Subcutaneous adipose tissue (tissue), 4 donors: ENCODE measurements around the gene KCNK7. TPM values are rescaled to one million over a fixed set of nuclear protein-coding genes. Genes with fewer than 3 reads are reported as not detected.

Experiments used
- CTCF ChIP-seq: fragments of 450-650 bp; IDR thresholded peaks from one replicate; pipeline ENCODE4 v1.5.1; 2016; ENCODE audit warnings: low read depth, mild to moderate bottlenecking, control low read depth, antibody characterized with exemption, moderate library complexity
- total RNA-seq, 4 donors: library from RNA; depleted of rRNA; stranded (reverse); fragments of >200 nt; gene quantifications; one replicate each; pipeline ENCODE4 v1.1.0, GENCODE V29; 2016

KCNK7 gene
- total RNA-seq, 4 donors from 2014 or later: 0.57 TPM; not detected in 3

GRCh38 chr11:65634109-65634436, 38.5 kb upstream of the KCNK7 start:
- no peak for TF ChIP-seq CTCF

GRCh38 chr11:65633390-65634108, 37.9 kb upstream of the KCNK7 start:
- no peak for TF ChIP-seq CTCF

- no peak for TF ChIP-seq CTCF
Measured at GRCh38 chr11:65630215-65630614, 34.6 kb upstream of the KCNK7 start.

GRCh38 chr11:65629579-65629978, 34.0 kb upstream of the KCNK7 start:
- no peak for TF ChIP-seq CTCF

- TF ChIP-seq CTCF: no peak
Measured at GRCh38 chr11:65627202-65627601, 31.6 kb upstream of the KCNK7 start.

- no peak for TF ChIP-seq CTCF
Measured at GRCh38 chr11:65625628-65626342, 30.2 kb upstream of the KCNK7 start.

- TF ChIP-seq CTCF: no peak
Measured at GRCh38 chr11:65624931-65625627, 29.5 kb upstream of the KCNK7 start.
